HG03457 (cell line): ENCODE data around the gene POLR1G.

Experiments
- ATAC-seq: cut with Tn5 transposase; IDR thresholded peaks from one replicate; pipeline ENCODE4 v1.9.1; 2021; ENCODE audit warnings: moderate number of reproducible peaks; ENCODE audit not compliant: unreplicated experiment

POLR1G gene

DNA sequence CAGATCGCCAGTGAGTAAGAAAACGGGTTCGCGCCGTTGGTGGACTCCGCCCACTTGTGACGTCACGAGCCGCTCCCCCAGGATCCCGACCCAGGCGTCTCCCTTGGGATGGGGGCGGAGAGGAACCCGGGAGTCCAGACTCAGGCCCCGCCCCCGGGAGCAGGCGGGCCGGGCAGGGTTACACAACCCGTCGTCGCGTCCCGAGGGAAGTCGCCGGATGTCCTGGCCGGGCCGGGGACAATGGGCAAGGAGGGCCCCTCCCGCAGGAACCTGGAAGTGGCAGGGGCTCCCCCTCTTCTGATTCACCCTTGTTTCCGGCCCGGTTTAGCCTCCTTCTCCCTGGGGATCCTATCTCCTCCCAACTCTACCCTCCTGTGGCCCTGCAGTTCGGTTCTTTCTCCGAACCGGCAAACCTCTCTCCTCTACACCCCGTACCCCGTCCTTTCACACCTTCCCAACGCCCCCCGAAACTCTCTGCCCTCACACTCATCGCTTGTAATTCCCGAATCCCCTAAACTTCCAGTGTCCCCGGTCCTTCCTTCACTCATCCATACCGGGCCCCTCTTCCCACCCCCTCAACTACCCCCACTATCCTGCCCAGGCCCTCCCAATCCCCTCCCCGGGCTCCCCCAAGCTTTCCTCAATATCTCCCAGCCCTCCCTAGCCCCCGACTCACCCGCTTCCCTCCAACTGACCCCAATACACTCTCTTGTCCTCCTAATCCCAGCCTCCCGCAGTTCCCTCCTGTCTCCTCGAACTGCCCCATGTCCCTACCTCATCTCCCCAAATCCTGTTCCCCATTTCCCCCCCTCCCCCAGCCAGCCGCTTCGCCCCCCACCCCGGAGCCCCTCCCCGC, 37.2 kb downstream of the POLR1G start:
- ATAC-seq, result no peak

DNA sequence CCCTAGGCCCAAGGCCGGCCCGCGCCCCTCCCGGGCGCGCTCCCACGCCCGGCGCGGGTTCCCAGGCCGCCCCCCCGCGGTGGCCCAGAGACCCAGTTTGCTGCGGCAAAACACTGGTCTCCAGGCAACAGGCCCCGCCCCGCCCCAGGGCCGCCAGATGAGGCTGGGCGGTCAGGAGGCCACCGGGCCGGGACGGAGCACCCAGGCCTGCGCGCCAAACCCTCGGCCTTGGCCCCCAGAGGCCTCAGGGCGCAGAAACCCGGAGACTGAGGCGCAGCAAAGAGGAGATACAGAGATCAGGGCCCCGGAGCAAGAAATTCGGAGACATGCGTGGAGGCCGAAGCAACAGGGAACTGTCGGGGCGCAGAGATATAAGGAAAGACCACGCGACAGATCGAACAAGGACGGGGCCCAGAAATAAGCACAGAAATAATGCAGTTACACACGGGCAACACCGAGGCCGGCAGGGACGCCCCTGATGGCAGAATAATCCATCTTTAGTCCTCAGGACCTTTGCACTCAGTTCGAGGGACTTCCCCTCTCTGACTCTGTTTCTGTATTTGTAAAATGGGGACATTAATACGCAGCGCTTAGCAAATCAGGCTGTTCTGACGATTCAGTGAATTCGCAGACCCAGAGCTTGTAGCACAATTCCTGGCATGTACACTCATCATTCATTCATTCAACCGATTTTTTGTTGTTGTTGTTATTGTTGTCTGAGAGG, 38.0 kb downstream of the POLR1G start:
- ATAC-seq, result no peak

DNA sequence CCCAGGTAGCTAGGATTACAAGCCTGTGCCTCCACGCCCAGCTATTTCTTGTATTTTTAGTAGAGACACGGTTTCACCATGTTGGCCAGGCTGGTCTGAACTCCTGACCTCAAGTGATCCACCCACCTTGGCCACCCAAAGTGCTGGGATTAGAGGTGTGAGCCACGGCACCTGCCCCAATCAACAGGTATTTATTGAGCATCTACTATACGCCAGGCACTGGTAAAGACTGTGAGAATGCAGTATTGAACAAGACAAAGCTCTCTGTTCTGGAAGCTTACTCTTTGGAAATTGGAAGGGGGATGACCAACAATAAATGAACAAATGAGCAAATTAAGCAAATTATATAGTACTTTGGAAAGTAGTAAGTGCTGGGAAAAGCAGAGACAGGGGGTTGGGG, 38.7 kb downstream of the POLR1G start:
- no peak for ATAC-seq

DNA sequence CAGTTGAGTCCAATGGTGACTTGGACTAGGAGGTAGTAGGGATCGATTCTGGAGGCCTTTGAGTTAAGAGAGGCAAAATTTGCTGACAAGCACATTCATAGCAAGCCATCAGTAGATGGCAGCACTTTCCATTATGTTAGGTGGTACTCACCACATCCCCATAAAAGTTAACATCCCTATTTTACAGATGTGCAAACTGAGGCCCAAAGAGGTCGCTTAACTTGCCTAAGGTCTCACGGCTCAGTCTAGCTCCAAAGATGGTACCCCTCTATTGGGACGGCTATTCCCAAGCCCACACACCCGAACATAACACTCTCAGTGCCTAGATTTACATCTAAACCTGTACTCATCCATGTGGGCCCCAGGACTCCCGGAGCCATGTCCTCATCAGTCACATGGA, 39.9 kb downstream of the POLR1G start:
- no peak for ATAC-seq

- no peak for ATAC-seq
These were observed 40.5 kb downstream of the POLR1G start for GRCh38 chr19:45446944-45447343.

- no peak for ATAC-seq
These were observed 41.9 kb downstream of the POLR1G start for GRCh38 chr19:45448425-45448756.

DNA sequence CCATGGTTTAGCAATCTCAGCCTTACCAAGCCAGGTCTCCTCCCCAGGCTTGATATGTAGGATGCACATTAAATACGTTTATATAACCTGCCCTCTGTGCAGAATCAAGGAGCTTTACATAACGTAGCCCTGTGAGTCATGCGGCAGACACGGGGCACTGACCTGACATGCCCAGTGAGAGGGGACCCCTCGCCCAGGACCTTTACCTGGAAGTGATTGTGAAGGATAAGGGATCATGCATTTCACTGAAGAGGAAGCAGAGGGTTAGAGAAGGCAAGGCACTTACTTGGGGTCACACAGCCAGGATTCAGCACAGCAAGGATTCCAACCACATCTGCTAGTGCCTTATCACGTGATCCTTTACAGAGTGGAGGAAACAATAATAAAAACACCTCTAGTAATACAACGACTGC, 42.4 kb downstream of the POLR1G start:
- no peak for ATAC-seq

DNA sequence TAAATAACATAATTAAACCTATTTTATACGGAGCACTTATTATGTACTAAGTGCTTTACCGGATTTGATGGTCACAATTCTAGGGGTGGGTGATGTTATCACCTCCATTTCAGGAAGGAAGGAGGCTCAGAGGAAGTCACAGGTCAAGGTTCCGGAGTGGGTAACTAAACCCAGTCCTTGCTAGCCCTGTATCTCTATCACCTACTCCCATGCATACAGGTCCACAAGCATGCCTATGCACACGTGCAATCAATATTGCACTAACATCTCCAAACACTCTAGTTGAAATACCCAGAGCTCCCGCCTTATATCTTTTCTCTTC, 43.5 kb downstream of the POLR1G start:
- ATAC-seq, result no peak

- ATAC-seq, result no peak
These were observed 44.8 kb downstream of the POLR1G start for GRCh38 chr19:45451131-45451849.

DNA sequence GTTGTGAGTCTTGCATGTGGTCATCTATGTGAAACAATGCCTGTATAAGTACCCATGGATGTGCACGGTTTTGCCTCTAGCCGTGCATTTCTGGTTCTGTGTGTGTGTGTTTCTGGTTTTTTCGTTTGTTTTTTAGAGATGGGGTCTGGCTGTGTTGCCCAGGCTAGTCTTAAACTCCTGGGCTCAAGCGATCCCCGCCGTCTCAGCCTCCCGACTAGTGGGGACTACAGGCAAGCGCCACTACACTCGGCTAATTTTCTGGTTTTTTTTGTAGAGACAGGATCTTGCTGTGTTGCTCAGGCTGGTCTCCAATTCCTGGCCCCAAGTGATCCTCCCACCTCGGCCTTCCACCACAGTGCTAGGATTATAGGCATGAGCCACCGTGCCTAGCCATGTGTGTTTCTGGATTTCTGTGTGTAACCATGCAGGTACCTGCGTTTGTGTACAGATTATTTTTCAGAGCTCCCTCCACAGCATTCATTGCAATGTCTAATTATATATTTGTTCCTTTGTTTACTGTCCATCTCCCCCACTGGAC, 45.5 kb downstream of the POLR1G start:
- no peak for ATAC-seq

- ATAC-seq, result no peak
These were observed 49.5 kb downstream of the POLR1G start for GRCh38 chr19:45455707-45456499.

- no peak for ATAC-seq
These were observed 50.0 kb downstream of the POLR1G start for GRCh38 chr19:45456500-45456815.

DNA sequence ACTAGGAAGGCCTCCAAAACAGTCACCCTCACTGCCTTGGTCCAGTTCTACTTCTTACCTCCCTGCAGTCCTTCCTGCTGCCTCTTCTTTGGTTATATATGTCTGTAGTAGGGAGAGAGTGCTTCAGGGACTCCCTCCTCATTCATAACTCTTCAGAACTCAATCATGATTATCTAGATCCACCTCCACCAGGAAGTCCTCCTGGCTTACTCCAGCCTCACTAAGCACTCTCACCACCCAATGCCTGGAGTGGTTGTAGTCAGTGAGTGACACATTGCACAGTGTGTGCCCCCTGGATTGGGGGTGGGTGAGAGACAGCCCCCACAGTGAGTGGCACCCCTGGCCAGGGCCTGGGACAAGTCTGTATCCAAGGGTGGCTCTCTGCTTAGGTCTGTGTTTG, 51.3 kb downstream of the POLR1G start:
- no peak for ATAC-seq
